Stimulated activated CD4-positive, alpha-beta T cell treated with anti-CD3 and anti-CD28 coated beads, Interleukin-15, amount 100 ng/mL, for 1 hour (primary cell): ENCODE measurements around the gene LAMB1.
"Not testable (repeated sequence)": the region's sequence is repeated elsewhere in the genome, so short reads cannot be mapped to it uniquely, and the experiment has no call there.

Experiments used
- DNase-seq, 2 donors: peaks; one replicate each; pipeline ENCODE4 v3.0.0-alpha.2; 2020; ENCODE audit warnings: low read depth in 1 of 2, low spot score in 1 of 2

LAMB1 gene

DNA sequence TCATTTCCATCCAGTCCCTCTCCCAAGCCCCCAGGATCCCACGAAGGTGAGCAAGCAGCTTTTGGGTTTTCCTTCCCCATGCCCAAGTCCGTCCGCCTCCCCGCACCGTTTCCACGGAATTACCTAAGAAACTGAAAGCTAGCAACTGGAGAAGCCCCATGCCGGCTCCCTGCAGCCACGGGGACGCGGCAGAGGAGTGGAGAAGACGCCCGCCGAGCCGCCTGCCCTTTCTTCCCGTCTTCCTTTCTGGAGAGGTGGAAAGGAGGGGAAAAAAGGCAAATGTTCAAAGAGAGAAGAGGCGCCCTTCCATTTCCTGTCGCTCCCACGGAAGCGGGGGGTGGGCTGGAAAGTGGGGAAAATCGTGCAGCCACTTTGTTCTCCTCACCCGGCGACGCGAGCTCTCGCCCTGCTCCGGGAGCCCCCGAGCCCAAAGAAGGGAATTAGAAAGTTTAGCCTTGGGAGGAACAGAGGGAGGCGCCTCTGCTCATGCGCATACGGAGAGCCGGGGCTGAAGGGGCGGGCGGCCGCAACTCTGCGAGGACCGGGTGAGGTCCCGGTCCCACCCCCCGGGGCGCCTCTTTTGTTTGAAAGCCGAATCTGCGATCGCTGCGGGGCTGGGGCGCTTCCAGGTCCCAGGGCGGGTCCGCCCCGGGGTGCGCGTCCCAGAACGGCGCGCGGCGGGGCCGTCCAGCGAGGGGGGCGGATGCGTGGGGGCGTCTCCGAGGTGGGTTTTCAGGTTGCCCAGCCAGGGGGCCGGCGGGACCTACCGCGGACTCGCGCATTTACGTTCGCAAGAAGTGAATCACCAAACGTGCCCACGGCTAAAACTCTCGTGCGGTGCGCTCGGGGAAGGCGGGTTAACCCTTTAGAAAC is at the start of gene LAMB1:
Gene LAMB1 (minus strand): TSS at position 436 of the 873 bp plus-strand sequence. CDS start 276 bp downstream, at position 160.
- DNase-seq: no peak

DNA sequence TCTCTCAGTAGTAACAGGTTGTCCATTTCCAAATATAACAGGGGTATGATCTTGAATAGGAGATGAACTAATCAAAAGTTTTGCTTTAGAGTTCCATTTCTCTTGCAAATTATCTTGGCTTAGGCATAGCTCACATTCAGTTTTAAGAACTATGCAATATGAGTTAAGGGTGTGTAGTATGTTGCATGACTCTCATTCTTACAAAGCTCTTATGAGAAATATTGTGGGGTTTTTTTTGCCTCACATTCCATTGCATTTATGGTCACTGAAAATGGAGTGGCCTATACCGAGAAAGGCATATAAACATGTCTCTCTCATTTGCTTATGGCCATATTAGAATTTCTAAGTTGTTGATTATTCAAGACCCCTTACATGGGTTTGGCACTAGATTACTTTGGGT is 48.5 kb upstream of the LAMB1 start:
- no peak for DNase-seq

DNA sequence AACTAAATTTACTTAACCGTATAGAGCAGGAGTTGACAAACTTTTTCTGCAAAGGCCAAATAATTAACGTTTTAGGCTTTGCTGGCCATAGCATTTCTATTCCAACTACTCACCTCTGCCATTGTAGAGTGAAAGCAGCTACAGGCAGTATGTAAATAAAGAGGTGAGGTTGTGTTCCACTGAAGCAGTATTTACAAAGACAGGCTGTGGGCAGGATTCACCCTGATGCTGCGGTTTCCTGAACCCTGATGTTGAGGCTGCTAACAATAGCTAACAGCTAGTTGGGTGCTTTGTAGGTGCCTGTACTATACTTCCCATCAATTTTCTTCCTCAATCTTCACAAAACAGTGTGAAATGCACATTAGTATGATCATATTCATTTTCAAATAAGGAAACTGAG is 47.0 kb upstream of the LAMB1 start:
- no peak for DNase-seq

DNA sequence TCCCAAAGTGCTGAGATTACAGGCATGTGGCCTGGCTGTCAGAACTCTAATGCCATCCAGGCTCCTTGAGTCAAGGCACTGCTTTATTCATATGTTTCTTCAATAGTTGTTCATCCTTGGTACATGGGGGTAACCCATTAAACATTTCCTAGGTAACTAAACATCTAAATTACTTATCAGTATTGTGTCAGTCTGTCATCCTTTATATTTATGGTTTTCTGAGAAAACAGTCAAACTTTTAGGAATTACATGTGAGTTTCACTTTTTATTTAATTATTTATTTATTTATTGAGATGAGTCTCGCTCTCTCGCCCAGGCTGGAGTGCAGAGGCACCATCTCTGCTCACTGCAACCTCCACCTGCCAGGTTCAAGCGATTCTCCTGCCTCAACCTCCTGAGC is 45.5 kb upstream of the LAMB1 start:
- no peak for DNase-seq

DNA sequence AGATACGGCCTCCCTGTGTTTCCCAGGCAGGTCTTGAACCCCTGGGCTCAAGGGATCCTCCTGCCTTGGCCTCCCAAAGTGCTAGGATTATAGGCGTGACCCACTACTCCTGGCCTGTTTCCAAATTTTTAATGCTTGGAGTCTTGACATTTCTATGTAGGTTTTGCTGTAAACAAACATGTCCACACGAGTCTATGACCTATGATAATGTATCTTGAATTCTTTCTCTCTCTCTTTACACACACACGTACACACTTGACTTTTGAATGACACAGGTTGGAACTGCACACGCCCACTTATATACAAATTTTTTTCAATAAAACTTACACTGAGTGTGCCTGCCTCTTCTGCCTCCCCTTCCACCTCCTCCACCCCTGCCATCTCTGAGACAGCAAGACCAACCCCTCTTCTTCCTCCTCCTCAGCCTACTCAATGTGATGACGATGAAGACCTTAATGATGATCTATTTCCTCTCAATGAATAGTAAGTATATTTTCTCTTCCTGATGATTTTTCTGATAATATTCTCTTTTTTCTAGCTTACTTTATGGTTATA is 44.1 kb upstream of the LAMB1 start:
- no peak for DNase-seq

DNA sequence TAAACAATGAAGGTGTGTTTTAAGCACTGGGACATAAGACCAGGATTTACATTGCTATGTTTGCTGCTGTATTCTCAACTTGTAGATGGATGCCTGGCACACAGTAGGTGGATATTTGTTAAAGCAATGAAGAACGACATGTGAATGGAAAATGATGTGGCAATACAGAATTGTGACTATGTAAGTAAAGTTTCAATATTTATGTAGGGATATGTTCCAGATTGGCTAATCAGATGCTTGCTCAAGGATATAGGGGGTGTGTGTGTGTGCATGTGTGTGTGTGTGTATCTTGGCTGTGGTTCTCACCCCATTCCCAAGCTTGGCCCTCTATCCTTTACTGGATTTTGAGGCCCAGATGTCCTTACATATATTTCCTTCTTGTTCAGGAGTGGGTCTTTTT is 42.7 kb upstream of the LAMB1 start:
- no peak for DNase-seq

DNA sequence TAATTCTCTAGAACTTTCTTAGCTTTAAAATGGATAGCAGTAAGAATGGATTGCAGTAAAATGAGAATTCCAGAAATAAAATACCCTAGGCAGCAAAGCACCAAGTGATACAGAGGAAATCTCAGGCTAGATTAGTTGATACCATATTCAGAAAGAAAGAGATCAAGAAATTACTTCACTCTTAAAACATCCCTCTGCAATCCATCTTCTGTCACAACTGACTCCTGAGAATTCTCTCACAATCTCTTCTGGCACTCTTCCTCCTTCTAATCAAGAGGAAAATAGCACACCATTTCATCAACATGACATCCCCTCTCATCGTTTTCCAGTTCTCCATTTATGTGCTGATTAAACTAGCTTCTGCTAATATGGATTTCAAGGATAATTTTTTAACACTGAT is 42.2 kb upstream of the LAMB1 start:
- DNase-seq: no peak

DNA sequence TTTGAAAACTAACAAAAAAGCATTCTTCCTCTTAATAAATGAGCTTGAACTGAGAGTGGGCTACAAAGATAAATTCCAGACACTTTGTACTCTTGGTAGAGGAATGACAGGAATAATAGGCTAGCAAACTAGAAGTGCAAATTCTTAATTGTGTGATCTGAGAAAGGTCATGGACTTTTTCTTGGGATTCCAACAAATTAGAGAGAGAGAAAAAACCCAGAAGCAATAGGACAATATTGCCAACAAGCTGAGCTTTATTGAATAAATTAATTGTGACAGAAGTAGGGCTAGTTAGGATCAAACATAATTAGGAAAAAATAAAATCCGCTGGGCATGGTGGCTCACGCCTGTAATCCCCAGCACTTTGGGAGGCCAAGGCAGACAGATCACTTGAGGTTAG is 41.4 kb upstream of the LAMB1 start:
- no peak for DNase-seq

DNA sequence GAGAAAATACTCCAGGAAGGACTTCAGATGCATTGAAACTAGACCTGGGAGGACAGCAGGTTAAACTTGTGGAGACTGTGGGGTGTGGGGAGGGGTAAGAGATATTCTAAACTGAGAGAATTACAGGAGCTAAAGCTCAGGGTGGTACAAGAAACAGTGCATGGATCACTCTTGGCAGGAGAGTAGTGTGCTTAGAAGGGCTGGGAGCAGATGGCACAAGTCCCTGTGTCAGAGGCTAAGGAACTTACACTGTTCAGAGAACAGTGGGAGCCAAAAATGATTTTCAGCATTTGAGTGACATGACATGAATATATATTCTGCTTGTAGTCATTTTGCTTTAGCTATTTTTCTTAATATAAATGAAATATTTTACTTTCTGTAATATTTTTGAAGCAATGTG is 36.0 kb upstream of the LAMB1 start:
- DNase-seq: no peak

DNA sequence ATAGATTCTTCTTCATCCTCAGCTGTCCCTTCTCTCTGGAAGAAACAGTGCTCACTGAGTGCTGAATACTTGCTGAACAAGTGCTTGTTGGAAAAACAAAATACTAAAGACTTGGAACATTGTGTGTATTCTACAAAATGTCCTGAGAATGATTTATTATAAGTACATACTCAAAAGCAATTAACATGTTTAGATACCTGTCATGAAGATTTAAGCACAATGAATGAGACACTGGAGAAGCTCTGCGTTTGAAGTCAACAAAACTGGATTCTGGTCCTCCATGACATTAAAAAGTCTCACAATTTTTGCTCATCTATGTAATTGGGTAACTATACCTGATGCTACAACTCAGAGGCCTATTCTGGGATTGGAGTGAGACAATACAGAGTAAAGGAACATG is 34.8 kb upstream of the LAMB1 start:
- no peak for DNase-seq

DNA sequence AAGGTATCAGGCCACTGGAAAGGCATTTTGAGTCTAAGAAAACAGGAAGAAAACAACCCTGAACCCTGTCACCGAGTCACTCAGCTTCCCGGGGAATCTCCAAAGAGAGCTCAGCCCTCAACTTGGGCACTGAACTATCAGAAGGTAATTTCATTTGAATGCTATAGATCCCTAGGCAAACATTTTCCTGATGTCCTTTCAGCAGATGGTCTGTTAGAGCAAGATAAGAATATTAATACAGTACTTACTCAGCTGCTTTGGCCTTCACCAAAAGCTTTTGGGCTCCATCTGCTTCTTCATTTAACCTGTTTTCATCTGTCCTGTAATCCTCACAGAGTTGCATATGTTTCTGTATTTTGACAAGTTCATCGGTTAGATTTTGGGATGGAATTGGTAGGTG is 34.2 kb upstream of the LAMB1 start:
- no peak for DNase-seq

DNA sequence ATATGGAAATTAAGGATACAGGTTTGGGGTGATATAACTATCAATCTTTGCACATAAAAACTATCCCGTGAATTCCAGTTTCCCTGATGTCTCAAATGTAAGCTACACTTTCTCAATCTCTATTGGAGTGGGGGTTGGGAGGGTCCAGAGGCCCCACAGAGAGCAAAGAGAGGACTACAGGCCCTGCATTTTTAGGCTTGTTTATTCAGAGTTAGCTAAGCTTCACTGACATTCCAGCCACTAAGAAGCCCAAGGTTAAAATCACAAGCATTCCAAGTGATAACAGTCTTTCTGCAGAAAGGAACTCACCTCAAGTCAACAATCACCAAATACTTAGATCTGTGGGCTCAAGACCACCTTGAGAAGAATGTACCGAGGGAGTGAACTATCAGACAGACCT is 31.6 kb upstream of the LAMB1 start:
- no peak for DNase-seq

DNA sequence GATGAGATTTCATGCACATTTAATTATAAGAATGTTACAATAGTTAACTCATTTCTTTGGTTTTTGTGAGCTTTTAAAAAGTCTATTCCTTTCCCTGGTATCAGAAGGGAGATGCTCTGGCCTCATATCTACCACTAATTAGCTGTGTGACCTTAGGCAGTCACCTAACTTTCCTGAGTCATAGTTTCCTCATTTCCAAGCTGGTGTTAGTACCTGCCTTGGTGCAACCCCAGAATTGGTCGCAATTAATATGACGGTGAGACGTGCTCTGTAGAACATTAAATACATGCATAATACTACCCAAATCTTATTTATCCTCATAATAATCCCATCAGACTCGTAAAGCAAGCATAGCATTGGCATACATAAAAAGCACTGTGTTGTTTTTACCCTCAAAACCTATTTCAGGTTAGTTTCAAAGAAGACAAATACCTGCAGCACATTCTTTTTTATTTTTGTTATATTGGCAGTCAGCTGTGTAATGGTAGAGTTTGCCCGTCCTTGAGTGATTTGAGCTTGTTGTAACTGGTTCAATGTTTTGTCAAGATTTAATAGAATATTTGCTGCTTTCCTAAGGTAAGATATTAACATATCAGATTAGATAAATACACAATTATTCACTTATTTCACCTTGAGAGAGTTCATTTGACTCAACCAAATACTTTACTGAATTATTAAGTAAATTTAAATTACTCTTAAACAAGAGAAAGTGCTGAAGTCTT is 31.0 kb upstream of the LAMB1 start:
- no peak for DNase-seq

DNA sequence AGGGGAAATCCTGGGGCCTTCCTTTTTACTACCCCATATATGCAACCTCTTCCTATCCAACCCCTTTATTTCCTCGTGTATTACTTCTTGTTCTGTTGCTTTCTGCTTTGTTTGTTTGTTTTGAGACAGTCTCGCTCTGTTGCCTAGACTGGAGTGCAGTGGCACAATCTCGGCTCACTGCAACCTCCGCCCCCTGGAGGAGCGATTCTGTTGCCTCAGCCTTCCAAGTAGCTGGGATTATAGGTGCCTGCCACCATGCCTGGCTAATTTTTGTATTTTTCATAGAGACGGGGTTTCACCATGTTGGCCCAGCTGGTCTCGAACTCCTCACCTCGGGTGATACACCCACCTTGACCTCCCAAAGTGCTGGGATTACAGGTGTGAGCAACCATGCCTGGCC is 30.3 kb upstream of the LAMB1 start:
- DNase-seq: not testable (repeated sequence)

DNA sequence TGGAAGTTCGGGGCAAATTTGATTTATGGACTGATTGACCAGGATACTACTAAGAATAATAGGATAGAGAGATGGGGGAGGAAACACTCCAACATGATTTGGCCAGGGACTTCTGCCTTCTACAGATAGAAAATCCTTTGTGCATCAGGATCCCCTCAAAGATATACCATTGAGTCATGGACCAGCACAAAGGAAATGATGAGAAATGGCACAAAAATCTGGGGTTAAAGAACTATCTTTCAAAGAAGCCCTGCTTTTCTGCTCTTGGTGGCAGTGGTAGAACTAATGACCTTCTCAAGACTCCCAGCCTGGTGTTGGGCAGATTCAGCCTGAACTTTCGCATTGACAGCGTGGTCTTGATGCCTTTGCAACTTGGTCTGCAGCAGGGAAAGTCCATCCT is 27.6 kb upstream of the LAMB1 start:
- no peak for DNase-seq

DNA sequence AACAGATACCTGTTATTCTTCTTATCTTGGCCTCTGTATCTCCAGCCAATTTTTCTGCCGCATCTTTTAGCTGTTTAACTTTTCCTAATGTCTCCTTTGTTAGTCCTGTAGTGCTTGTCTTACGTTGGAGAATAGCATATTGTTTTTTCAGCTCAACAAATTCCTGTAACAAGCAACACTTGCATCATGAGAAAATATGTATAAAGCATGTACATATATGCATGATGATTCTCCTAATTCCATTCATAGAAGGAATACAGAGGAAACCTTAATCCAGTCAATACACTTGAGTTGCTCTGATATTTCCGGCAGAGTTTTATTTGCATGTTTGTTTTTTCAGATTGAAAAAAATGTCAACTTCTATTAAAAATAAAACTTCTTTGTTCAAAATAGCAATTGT is 26.1 kb upstream of the LAMB1 start:
- no peak for DNase-seq

DNA sequence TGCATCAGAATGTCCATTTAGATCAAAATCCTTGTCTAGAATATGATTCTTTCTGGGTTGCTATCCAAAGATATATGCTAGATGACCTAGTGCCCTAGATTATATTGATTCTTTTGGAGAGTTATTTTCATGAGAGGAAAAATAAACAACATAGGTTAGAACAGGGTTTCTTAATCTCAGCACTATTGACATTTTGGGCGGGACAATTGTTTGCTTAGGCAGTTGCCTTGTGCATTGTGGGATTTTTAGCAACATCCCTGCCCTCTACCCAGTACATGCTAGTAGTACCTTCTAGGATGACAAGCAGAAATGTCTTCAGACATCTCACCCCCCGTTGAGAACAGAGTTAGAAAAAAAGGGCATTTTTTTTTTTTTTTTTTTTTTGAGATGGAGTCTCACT is 25.1 kb upstream of the LAMB1 start:
- DNase-seq: no peak

DNA sequence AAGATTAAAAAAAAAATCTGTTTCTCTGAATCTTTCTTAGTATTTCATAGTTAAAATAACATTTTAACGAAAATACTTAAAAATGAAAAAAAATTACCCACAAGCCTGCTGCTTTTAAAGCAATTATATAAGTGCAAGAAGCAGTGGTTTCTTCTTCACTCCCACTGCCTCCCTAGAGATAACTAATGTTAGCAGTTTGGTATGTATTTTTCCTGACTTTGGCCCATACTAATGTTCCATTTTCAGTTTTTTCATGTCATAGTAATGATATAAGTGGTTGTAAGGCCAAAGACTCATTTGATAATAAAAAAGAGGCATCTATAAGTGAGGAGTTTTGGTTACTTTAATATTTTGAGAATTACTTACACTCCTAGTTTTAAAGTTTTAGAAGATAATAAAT is 24.3 kb upstream of the LAMB1 start:
- DNase-seq: no peak

DNA sequence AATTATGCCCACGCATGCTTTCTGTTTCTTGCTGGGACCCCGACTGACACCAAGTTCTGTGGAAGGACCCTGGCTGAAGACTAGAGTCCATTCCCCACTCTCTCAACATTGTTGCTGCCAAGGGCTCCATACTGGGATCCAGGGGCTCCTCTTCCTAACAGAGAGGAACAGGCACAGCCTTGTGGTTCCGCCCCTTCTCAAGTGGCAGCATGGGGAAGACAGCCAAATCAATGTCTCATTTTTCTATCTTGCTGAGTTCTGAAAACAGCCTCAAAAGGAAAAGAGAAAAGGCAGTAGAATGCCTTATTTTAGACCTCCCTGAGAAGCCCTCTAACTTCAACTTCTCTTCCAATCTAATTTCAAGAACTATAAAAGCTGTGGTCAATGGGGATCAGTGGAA is 23.7 kb upstream of the LAMB1 start:
- no peak for DNase-seq

DNA sequence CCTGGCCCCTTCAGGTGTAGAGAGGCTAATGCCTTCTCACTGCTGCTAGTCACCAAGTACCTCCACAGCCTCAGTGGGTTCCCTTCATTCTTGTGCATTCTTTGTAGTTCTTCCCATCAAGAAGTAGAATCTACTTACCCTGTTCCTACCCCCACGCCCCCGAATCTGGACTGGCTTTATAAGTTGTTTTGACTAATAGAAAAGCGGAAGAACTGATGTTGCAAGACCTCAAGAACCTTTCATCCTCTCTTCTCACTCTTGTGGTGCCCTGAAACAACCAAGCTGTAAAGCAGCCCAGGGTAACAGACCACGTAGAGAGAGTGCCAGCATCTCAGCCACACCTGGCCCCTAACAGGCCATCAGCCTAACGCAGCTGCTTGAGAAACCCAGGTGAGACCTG is 23.2 kb upstream of the LAMB1 start:
- DNase-seq: no peak

DNA sequence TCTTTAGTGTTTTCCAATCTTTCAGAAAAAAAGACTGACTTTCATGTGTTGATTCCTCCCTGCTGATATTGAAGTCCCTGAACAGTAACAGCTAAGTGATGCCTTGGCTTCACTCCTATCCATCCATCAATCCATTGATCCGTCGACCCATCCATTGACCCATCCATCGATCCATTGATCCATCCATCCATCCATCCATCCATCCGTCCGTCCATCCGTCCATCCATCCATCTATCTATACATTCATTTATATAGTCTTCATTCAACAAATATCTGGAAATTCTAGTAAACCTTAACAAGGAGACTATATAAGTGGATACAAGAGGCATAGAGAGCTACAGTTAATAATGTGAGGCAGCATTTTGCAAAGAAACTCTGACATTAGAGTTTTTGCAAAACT is 21.6 kb upstream of the LAMB1 start:
- no peak for DNase-seq

DNA sequence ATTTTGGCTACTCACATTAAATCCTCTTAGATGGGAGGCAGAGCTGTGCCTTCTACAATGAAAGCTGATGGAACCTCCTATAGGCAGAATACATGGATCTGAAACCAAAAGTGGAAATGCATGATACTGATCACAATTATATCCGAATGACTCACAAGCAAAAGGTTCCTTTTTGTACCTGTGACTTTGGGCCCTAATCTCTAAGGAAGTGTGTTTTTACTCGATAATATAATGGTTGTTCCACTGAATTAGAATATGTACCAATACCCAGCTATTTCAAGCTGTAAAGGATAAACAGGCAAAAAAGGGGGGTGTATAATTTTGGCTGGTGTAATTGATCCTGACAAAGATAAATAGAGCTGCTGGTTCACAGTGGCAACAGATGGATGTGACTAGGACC is 17.6 kb upstream of the LAMB1 start:
- DNase-seq: no peak
